K562 (cell line): ENCODE results near the gene ALK. TPM values are rescaled to one million over a fixed set of nuclear protein-coding genes. Genes with fewer than 3 reads are reported as not detected.

Source experiments
- ATAC-seq: fragments of 200-7000 bp; cut with Tn5 transposase; 3 replicates; pipeline ENCODE4 v1.9.1; 2020; ENCODE audit warnings: moderate library complexity
- BruUV-seq: library from RNA; stranded (reverse); fragments of 400-500 nt; replicated peaks from 2 replicates; lab custom pipeline; 2021; lab: Mats Ljungman, UMichigan
- CTCF ChIA-PET: fragments of 300-600 bp; formaldehyde crosslinking; extraction: SDS; loops from one replicate; lab custom pipeline; 2021; ENCODE audit warnings: low intra/inter-chr PET ratio; lab: Yijun Ruan, JAX
- POLR2A ChIA-PET: fragments of 300-600, 350-650 bp; sonication (Branson Sonifier 250); formaldehyde crosslinking; extraction: SDS; loops from one replicate; lab custom pipeline; 2021; ENCODE audit warnings: antibody characterized with exemption, inconsistent platforms; lab: Yijun Ruan, JAX
- DNase-seq, 4 experiments: peaks; one replicate each; pipeline versions ENCODE4 v3.0.0 to v3.0.0-alpha.2; 2011 to 2018; ENCODE audit warnings: low spot score in 3 of 4, mixed read lengths in 3 of 4; ENCODE audit errors: extremely low read depth in 1 of 4
- FAIRE-seq: peaks from 2 replicates; lab custom pipeline; 2011; peaks lifted over from hg19 to GRCh38; lab: Jason Lieb, UNC
- H2AFZ ChIP-seq: 2 replicates; pipeline ENCODE4 v1.6.0; 2011; ENCODE audit warnings: low read depth, low read length, control low read depth, inconsistent platforms
- H3K27ac ChIP-seq: fragments of 200-600 bp; 3 replicates; pipeline ENCODE4 v1.8.0; 2011; ENCODE audit warnings: low read depth, mild to moderate bottlenecking, control low read depth, inconsistent platforms, low read length, moderate library complexity, mixed read lengths; ENCODE audit errors: extremely low read depth
- H3K27me3 ChIP-seq, 2 experiments: fragments of 300-600 bp in 1 of 2; 2 replicates in 1 of 2; 3 replicates in 1 of 2; pipeline versions ENCODE4 v1.6.0 to v1.8.0; 2011; ENCODE audit warnings: inconsistent platforms in 2 of 2, low read length in 2 of 2, mild to moderate bottlenecking in 1 of 2, mixed read lengths in 1 of 2, moderate library complexity in 1 of 2; ENCODE audit not compliant: control insufficient read depth in 2 of 2, insufficient read depth in 2 of 2
- H3K36me3 ChIP-seq: fragments of 300-600 bp; 3 replicates; pipeline ENCODE4 v1.8.0; 2011; ENCODE audit warnings: mild to moderate bottlenecking, low read length, inconsistent platforms; ENCODE audit not compliant: control insufficient read depth, insufficient read depth
- H3K4me1 ChIP-seq, 2 experiments: fragments of 200-600 bp in 1 of 2; replicated peaks in 1 of 2; 2 replicates in 1 of 2; 3 replicates in 1 of 2; pipeline versions ENCODE4 v1.5.1 to v1.8.0; 2011; ENCODE audit warnings: inconsistent platforms in 2 of 2, low read length in 2 of 2, mild to moderate bottlenecking in 1 of 2, mixed read lengths in 1 of 2, moderate library complexity in 1 of 2; ENCODE audit not compliant: control insufficient read depth in 2 of 2, insufficient read depth in 2 of 2
- H3K4me2 ChIP-seq: 2 replicates; pipeline ENCODE4 v1.6.1; 2011; ENCODE audit warnings: low read length, control low read depth, inconsistent platforms, mixed read lengths; ENCODE audit not compliant: insufficient read depth
- H3K4me3 ChIP-seq: fragments of 200-600 bp; sonication (generic), shearing (Covaris generic); 2 replicates; pipeline ENCODE4 v1.5.1; 2016; ENCODE audit warnings: control low read depth, inconsistent platforms
- H3K79me2 ChIP-seq: fragments of 200-600 bp; 3 replicates; pipeline ENCODE4 v1.8.0; 2011; ENCODE audit warnings: low read length, inconsistent platforms; ENCODE audit not compliant: control insufficient read depth, insufficient read depth
- H3K9ac ChIP-seq, 2 experiments: 2 replicates each; pipeline versions ENCODE4 v1.6.0 to v1.6.1; 2011; ENCODE audit warnings: low read depth in 2 of 2, low read length in 2 of 2, control low read depth in 1 of 2, inconsistent platforms in 1 of 2, mild to moderate bottlenecking in 1 of 2, mixed read lengths in 1 of 2; ENCODE audit not compliant: insufficient read depth in 1 of 2
- H3K9me1 ChIP-seq: one replicate; pipeline ENCODE4 v1.6.0; 2011; ENCODE audit warnings: inconsistent platforms, mild to moderate bottlenecking, low read length, moderate library complexity; ENCODE audit not compliant: control insufficient read depth, insufficient read depth
- H3K9me3 ChIP-seq: replicated peaks from 2 replicates; pipeline ENCODE4 v1.5.1; 2011; ENCODE audit warnings: low read depth, low read length, inconsistent platforms; ENCODE audit not compliant: control insufficient read depth, insufficient read depth
- H4K20me1 ChIP-seq: replicated peaks from 2 replicates; pipeline ENCODE4 v1.6.1; 2011; ENCODE audit warnings: low read length, inconsistent platforms, mixed read lengths; ENCODE audit not compliant: control insufficient read depth, insufficient read depth
- ASH1L ChIP-seq: fragments of 450-650 bp; IDR thresholded peaks from 2 replicates; pipeline ENCODE4 v1.6.1; 2018; ENCODE audit warnings: borderline replicate concordance, mild to moderate bottlenecking, low read depth; ENCODE audit not compliant: partially characterized antibody
- E2F1 ChIP-seq: sonication (generic); formaldehyde crosslinking; IDR thresholded peaks from 2 replicates; pipeline ENCODE4 v1.8.1; 2023; ENCODE audit warnings: mild to moderate bottlenecking, missing genetic modification reagents, moderate library complexity
- ELF2 ChIP-seq: fragments of 250-450 bp; sonication (Bioruptor Pico); IDR thresholded peaks from 2 replicates; pipeline ENCODE4 v1.5.0; 2021; ENCODE audit warnings: mild to moderate bottlenecking
- HDAC6 ChIP-seq: IDR thresholded peaks from 2 replicates; pipeline ENCODE4 v1.6.1; 2012; ENCODE audit warnings: low read depth, mild to moderate bottlenecking, control low read depth, inconsistent platforms, low read length, moderate library complexity
- HMGXB4 ChIP-seq: sonication (generic); formaldehyde crosslinking; IDR thresholded peaks from 2 replicates; pipeline ENCODE4 v1.8.1; 2023; ENCODE audit warnings: mild to moderate bottlenecking, missing genetic modification reagents
- HSF4 ChIP-seq: fragments of 250-450 bp; sonication (Bioruptor Pico); IDR thresholded peaks from 2 replicates; pipeline ENCODE4 v2.1.2; 2022; ENCODE audit warnings: mild to moderate bottlenecking, moderate library complexity, borderline replicate concordance
- NEUROD1 ChIP-seq: fragments of 150-350 bp; IDR thresholded peaks from 2 replicates; pipeline ENCODE4 v1.6.1; 2014; ENCODE audit warnings: borderline replicate concordance, low read length, low read depth; ENCODE audit not compliant: partially characterized antibody
- NFIC ChIP-seq: fragments of 450-650 bp; IDR thresholded peaks from 2 replicates; pipeline ENCODE4 v1.6.1; 2017; ENCODE audit warnings: mild to moderate bottlenecking, inconsistent platforms
- PHF8 ChIP-seq: fragments of 200-600 bp; sonication (generic); IDR thresholded peaks from 2 replicates; pipeline ENCODE4 v1.6.1; 2012; ENCODE audit warnings: mixed run types, mild to moderate bottlenecking, inconsistent platforms, low read length, moderate library complexity, borderline replicate concordance
- RAD51 ChIP-seq: fragments of 450-650 bp; IDR thresholded peaks from 2 replicates; pipeline ENCODE4 v1.7.1; 2016; ENCODE audit warnings: low read depth, mild to moderate bottlenecking, borderline replicate concordance
- RCOR1 ChIP-seq, 2 experiments: IDR thresholded peaks; 2 replicates each; pipeline ENCODE4 v1.6.1; 2012; ENCODE audit warnings: low read depth in 2 of 2, low read length in 2 of 2, borderline replicate concordance in 1 of 2, improper control_type of control experiment in 1 of 2
- RHOXF2B ChIP-seq: fragments of 250-450 bp; sonication (Bioruptor Pico); conservative IDR thresholded peaks from 2 replicates; pipeline ENCODE4 v1.5.1; 2021
- SP2 ChIP-seq: IDR thresholded peaks from 2 replicates; pipeline ENCODE4 v1.6.1; 2011; ENCODE audit warnings: mild to moderate bottlenecking, low read depth, low read length, moderate library complexity; ENCODE audit not compliant: poor library complexity, severe bottlenecking; ENCODE audit errors: extremely low read depth
- ZNF431 ChIP-seq: sonication (generic); formaldehyde crosslinking; IDR thresholded peaks from 2 replicates; pipeline ENCODE4 v1.8.0; 2022; ENCODE audit warnings: mild to moderate bottlenecking, missing genetic modification reagents
- WGBS: fragments of 100-300 bp; shearing (Covaris generic); methylation state at CpG from one replicate; pipeline ENCODE4 v1.1.6; 2016; ENCODE audit warnings: low coverage, mixed read lengths; ENCODE audit not compliant: insufficient coverage; ENCODE audit errors: missing lambda C conversion rate; 5-methylcytosine and 5-hydroxymethylcytosine counted together
- in situ Hi-C: fragments of 300-500 bp; cut with MboI; formaldehyde crosslinking; loops from 4 replicates; pipeline ENCODE4 v1.15.0; 2018; ENCODE audit warnings: inconsistent platforms, mixed read lengths
- intact Hi-C: fragments of 100-400 bp; cut with micrococcal nuclease; formaldehyde crosslinking; loops from 2 replicates; pipeline ENCODE4 v1.14.2; 2022
- polyA plus RNA-seq, 8 experiments: library from polyadenylated mRNA; depleted of rRNA in 4 of 8; stranded (reverse) in 5 of 8; unstranded in 3 of 8; fragments of >200 nt; fragmentation: Nextera tagmentation in 2 of 8; fragmentation: Illumina TruSeq in 1 of 8; extraction: Ambion mirVana in 2 of 8; extraction: Trizol in 1 of 8; gene quantifications; 2 replicates each; pipeline versions ENCODE4 v1.2.1 to v1.2.3, GENCODE V29; 2011 to 2014; ENCODE audit warnings: inconsistent platforms in 1 of 8, missing spikeins in 1 of 8
- total RNA-seq, 7 experiments: library from RNA; depleted of rRNA in 6 of 7; stranded (reverse); fragments of >200 nt in 6 of 7; fragmentation: Illumina TruSeq in 2 of 7; extraction: Trizol in 2 of 7; gene quantifications; 2 replicates each; pipeline versions ENCODE4 v1.2.1 to v1.2.3, GENCODE V29; 2011 to 2021; ENCODE audit warnings: low replicate concordance in 1 of 7

The ALK gene
- total and polyA plus RNA-seq, 9 of the 15 experiments (the other 6 are each of a cell fraction or from before 2014, with no cell fraction given): not detected

GRCh38 chr2:29879456-29879855 lies 41.9 kb downstream of the ALK start:
- no peak for ATAC-seq
- CTCF ChIA-PET: no interaction called here

GRCh38 chr2:29878898-29879297 lies 42.5 kb downstream of the ALK start:
- in situ Hi-C loops: no loop called here
- Histone ChIP-seq H3K79me2 (no peaks in the 10 kb centered on the region), H4K20me1 (no peaks in the 10 kb centered on the region; the same call in 1 of the 2 replicates), H3K9ac (no peak overlapping the region), H3K36me3 (no peaks in the 10 kb centered on the region), H3K9me1 (no peaks in the 10 kb centered on the region), H3K4me3 (no peak overlapping the region), H3K27me3 (no peaks in the 10 kb centered on the region; a peak in 1 of 5 replicates), H3K27ac (no peak overlapping the region), H2AFZ (no peak overlapping the region), H3K4me2 (no peak overlapping the region), H3K9me3 (no peaks in the 10 kb centered on the region; the same call in 1 of the 2 replicates), H3K4me1 (no peaks in the 10 kb centered on the region)
- 0% methylated on average over 3 of the region's 3 CpGs for WGBS
- CTCF ChIA-PET: no interaction called here
- DNase-seq (no peak), FAIRE-seq (no peak), ATAC-seq (no peak)
- intact Hi-C loops: no loop called here
- POLR2A ChIA-PET: interaction anchor here (0.5 kb wide), 1 partner anchor 150 kb away, joined by 4 read pairs; no protein-coding TSS in a partner anchor
- BruUV-seq: no TSS peak
- TF ChIP-seq HSF4 (CRISPR knock-in tag): no peak
- no peak for TF ChIP-seq HDAC6
- TF ChIP-seq SP2: no peak
- TF ChIP-seq RHOXF2B: no peak
- TF ChIP-seq E2F1 (CRISPR knock-in tag): no peak
- no peak for TF ChIP-seq ZNF431 (CRISPR knock-in tag)
- no peak for TF ChIP-seq PHF8
- TF ChIP-seq NFIC: no peak
- TF ChIP-seq RAD51: no peak
- TF ChIP-seq RCOR1 (IDR thresholded peaks at IDR 0.05; ENCODE audit: borderline replicate concordance in 1 of 2, low read depth in 2 of 2, low read length in 2 of 2): no peak
- TF ChIP-seq NEUROD1: no peak
- TF ChIP-seq ASH1L: no peak
- no peak for TF ChIP-seq HMGXB4 (CRISPR knock-in tag)

More at GRCh38 chr2:29879456-29879855, 41.9 kb downstream of the ALK start:
- WGBS: 0% methylated on average over 2 of the region's 2 CpGs
- Histone ChIP-seq H3K79me2 (no peaks in the 10 kb centered on the region), H3K9ac (no peak overlapping the region), H3K27me3 (no peaks in the 10 kb centered on the region; a peak in 1 of 5 replicates), H4K20me1 (no peaks in the 10 kb centered on the region; the same call in 1 of the 2 replicates), H3K4me2 (no peak overlapping the region), H3K9me3 (no peaks in the 10 kb centered on the region; the same call in 1 of the 2 replicates), H3K36me3 (no peaks in the 10 kb centered on the region), H3K27ac (no peak overlapping the region), H3K9me1 (no peaks in the 10 kb centered on the region), H3K4me3 (no peak overlapping the region), H2AFZ (no peak overlapping the region), H3K4me1 (no peaks in the 10 kb centered on the region)
- FAIRE-seq: no peak
- DNase-seq: no peak
- in situ Hi-C loops: no loop called here
- no TSS peak for BruUV-seq
- POLR2A ChIA-PET: interaction anchor here (0.5 kb wide), 1 partner anchor 149 kb away, joined by 4 read pairs; no protein-coding TSS in a partner anchor
- intact Hi-C loops: no loop called here
- no peak for TF ChIP-seq ELF2 (CRISPR knock-in tag)
